HG02678 (cell line): ENCODE measurements around the gene PCDHB14.
"Not testable (repeated sequence)": the region's sequence is repeated elsewhere in the genome, so short reads cannot be mapped to it uniquely, and the experiment has no call there.

Experiments used
- ATAC-seq: cut with Tn5 transposase; IDR thresholded peaks from one replicate; pipeline ENCODE4 v1.9.1; 2021; ENCODE audit warnings: mild to moderate bottlenecking, moderate library complexity; ENCODE audit not compliant: unreplicated experiment

PCDHB14 gene

DNA sequence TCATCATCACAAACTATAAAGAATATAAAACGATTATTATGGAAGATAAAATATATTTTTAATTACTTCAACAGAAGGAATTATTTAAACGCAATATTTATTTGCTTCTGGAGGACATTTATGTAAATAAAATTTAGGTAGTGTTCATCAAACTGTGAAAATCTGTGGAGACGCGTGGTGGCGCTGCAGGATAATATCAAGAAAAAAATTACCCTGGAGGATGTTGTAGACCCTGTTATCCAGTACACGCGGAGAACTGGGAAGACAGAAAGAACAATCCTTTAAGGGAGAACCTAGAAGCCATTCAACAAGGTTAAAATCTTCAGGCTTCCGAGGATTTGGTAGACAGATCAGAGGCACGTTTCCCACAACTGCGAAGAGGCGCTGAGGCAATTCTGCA is 14.7 kb upstream of the PCDHB14 start, which contains the start of gene PCDHB12:
TSS of gene PCDHB12 (plus strand) at position 242 of the 400 bp plus-strand sequence. CDS start 189 bp downstream, outside the sequence.
- no peak for ATAC-seq

DNA sequence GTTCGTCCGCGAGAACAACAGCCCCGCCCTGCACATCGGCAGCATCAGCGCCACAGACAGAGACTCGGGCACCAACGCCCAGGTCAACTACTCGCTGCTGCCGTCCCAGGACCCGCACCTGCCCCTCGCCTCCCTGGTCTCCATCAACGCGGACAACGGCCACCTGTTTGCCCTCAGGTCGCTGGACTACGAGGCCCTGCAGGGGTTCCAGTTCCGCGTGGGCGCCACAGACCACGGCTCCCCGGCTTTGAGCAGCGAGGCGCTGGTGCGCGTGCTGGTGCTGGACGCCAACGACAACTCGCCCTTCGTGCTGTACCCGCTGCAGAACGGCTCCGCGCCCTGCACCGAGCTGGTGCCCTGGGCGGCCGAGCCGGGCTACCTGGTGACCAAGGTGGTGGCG is 12.9 kb upstream of the PCDHB14 start:
- ATAC-seq, result not testable (repeated sequence)

DNA sequence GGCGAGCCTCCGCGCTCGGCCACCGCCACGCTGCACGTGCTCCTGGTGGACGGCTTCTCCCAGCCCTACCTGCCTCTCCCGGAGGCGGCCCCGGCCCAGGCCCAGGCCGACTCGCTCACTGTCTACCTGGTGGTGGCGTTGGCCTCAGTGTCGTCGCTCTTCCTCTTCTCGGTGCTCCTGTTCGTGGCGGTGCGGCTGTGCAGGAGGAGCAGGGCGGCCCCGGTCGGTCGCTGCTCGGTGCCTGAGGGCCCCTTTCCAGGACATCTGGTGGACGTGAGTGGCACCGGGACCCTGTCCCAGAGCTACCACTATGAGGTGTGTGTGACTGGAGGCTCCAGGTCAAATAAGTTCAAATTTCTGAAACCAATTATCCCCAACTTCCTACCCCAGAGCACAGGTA is 12.3 kb upstream of the PCDHB14 start:
- ATAC-seq, result not testable (repeated sequence)

DNA sequence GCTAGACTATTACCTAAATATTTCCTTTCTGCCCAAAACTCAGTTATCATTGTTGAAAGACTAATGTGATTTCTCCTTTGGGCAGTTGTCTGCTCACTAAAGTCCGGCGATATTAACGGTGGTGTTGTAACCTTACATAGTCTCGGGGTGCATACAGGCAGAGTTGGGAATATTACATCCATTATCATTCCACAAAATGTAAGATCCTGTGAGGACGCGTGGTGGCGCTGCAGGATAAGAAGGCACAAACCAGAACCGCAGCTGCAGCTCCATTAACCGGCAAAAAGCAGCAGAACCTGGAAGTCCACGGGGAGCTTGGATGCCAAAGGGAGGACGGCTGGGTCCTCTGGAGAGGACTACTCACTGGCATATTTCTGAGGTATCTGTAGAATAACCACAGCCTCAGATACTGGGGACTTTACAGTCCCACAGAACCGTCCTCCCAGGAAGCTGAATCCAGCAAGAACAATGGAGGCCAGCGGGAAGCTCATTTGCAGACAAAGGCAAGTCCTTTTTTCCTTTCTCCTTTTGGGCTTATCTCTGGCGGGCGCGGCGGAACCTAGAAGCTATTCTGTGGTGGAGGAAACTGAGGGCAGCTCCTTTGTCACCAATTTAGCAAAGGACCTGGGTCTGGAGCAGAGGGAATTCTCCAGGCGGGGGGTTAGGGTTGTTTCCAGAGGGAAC is 9.3 kb upstream of the PCDHB14 start, which contains the start of gene PCDHB13:
TSS of gene PCDHB13 (plus strand) at position 264 of the 684 bp plus-strand sequence. CDS start at position 469, 205 bp downstream.
- not testable (repeated sequence) for ATAC-seq

DNA sequence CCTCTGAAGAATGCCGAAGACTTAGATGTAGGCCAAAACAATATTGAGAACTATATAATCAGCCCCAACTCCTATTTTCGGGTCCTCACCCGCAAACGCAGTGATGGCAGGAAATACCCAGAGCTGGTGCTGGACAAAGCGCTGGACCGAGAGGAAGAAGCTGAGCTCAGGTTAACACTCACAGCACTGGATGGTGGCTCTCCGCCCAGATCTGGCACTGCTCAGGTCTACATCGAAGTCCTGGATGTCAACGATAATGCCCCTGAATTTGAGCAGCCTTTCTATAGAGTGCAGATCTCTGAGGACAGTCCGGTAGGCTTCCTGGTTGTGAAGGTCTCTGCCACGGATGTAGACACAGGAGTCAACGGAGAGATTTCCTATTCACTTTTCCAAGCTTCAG is 8.6 kb upstream of the PCDHB14 start:
- ATAC-seq, result not testable (repeated sequence)

DNA sequence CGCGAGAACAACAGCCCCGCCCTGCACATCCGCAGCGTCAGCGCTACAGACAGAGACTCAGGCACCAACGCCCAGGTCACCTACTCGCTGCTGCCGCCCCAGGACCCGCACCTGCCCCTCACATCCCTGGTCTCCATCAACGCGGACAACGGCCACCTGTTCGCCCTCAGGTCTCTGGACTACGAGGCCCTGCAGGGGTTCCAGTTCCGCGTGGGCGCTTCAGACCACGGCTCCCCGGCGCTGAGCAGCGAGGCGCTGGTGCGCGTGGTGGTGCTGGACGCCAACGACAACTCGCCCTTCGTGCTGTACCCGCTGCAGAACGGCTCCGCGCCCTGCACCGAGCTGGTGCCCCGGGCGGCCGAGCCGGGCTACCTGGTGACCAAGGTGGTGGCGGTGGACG is 7.6 kb upstream of the PCDHB14 start:
- not testable (repeated sequence) for ATAC-seq

DNA sequence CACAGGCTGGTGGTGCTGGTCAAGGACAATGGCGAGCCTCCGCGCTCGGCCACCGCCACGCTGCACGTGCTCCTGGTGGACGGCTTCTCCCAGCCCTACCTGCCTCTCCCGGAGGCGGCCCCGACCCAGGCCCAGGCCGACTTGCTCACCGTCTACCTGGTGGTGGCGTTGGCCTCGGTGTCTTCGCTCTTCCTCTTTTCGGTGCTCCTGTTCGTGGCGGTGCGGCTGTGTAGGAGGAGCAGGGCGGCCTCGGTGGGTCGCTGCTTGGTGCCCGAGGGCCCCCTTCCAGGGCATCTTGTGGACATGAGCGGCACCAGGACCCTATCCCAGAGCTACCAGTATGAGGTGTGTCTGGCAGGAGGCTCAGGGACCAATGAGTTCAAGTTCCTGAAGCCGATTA is 7.1 kb upstream of the PCDHB14 start:
- not testable (repeated sequence) for ATAC-seq

DNA sequence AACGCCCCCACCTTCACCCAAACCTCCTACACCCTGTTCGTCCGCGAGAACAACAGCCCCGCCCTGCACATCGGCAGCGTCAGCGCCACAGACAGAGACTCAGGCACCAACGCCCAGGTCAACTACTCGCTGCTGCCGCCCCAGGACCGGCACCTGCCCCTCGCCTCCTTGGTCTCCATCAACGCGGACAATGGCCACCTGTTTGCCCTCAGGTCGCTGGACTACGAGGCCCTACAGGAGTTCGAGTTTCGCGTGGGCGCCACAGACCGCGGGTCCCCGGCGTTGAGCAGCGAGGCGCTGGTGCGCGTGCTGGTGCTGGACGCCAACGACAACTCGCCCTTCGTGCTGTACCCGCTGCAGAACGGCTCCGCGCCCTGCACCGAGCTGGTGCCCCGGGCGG is 1.7 kb downstream of the PCDHB14 start:
- ATAC-seq, result not testable (repeated sequence)

DNA sequence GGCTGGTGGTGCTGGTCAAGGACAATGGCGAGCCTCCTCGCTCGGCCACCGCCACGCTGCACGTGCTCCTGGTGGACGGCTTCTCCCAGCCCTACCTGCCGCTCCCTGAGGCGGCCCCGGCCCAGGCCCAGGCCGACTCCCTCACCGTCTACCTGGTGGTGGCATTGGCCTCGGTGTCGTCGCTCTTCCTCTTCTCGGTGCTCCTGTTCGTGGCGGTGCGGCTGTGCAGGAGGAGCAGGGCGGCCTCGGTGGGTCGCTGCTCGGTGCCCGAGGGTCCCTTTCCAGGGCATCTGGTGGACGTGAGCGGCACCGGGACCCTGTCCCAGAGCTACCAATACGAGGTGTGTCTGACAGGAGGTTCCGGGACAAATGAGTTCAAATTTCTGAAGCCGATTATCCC is 2.3 kb downstream of the PCDHB14 start:
- not testable (repeated sequence) for ATAC-seq

DNA sequence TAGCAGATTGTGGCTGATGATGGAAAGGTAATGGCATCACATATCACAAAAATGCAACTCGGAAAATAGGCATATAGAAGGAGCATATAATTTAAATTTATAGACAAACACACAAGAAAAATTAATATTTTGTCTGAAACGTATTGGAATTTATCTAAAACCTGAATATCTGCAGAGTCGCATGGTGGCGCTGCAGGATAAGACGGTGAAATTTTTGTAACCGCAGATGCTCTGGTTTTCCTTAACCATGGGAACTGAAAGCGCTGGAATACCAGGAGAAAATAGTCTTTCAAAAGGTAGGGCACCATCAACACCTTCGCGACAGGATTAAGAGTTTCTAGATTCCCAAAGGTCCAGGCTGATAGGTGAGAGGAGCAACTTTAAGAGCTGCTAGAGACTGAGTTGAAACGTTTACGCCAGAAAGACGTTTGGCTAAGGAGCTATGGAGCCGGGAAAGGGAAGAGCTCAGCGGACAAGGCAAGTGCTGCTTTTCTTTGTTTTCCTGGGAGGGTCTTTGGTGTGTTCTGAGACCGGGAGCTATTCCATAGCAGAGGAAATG is 11.0 kb downstream of the PCDHB14 start:
- no peak for ATAC-seq

DNA sequence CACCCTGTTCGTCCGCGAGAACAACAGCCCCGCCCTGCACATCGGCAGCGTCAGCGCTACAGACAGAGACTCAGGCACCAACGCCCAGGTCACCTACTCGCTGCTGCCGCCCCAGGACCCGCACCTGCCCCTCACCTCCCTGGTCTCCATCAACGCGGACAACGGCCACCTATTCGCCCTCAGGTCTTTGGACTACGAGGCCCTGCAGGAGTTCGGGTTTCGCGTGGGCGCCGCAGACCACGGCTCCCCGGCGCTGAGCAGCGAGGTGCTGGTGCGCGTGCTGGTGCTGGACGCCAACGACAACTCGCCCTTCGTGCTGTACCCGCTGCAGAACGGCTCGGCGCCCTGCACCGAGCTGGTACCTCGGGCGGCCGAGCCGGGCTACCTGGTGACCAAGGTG is 12.8 kb downstream of the PCDHB14 start:
- ATAC-seq, result not testable (repeated sequence)

DNA sequence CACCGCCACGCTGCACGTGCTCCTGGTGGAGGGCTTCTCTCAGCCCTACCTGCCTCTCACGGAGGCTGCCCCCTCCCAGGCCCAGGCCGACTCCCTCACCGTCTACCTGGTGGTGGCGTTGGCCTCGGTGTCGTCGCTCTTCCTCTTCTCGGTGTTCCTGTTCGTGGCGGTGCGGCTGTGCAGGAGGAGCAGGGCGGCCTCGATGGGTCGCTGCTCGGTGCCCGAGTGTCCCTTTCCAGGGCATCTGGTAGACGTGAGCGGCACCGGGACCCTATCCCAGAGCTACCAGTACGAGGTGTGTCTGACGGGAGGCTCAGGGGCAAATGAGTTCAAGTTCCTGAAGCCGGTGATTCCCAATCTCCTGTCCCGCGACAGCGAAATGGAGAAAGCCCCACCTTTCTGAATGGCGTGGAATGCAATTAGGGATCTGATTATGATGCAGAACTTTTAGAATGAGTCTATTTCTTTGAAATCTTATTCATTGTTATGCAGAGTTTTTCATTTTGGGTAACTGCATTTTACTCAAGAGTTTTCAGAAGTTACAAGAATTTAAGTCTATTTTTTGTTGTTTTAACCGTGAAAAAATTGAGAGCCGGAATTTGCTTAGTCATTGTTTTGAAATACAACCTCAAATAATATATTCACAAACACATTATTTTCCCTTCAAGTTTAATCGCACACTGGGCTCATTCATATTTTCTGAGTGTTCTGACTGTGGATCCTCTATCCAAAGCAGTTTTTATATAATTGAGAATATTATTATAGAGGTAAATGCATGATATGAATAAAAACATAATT is 13.6 kb downstream of the PCDHB14 start:
- ATAC-seq, result no peak

DNA sequence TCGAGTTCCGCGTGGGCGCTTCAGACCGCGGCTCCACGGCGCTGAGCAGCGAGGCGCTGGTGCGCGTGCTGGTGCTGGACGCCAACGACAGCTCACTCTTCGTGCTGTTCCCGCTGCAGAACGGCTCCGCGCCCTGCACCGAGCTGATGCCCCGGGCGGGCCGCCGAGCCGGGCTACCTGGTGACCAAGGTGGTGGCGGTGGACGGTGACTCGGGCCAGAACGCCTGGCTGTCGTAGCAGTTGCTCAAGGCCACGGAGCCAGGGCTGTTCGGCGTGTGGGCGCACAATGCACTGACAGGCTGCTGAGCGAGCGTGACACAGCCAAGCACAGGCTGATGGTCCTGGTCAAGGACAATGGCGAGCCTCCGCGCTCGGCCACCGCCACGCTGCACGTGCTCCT is 18.4 kb downstream of the PCDHB14 start:
- no peak for ATAC-seq

DNA sequence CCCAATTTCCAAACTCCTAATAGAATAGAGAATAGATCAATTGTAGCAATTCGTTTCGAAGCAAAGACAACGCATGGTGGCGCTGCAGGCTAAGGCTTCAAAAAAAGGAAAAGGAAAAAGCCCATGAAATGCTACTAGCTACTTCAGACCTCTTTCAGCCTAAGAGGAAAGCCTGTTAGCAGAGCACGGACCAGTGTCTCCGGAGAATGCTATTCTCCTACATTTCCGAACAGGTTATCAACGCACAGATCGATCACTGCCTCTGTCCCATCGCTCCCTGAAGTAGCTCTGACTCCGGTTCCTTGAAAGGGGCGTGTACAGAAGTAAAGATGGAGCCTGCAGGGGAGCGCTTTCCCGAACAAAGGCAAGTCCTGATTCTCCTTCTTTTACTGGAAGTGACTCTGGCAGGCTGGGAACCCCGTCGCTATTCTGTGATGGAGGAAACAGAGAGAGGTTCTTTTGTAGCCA is 22.1 kb downstream of the PCDHB14 start, which contains the start of gene PCDHB15:
TSS of gene PCDHB15 (plus strand) at position 146 of the 468 bp plus-strand sequence. CDS start at position 330, 184 bp downstream.
- ATAC-seq, result no peak

DNA sequence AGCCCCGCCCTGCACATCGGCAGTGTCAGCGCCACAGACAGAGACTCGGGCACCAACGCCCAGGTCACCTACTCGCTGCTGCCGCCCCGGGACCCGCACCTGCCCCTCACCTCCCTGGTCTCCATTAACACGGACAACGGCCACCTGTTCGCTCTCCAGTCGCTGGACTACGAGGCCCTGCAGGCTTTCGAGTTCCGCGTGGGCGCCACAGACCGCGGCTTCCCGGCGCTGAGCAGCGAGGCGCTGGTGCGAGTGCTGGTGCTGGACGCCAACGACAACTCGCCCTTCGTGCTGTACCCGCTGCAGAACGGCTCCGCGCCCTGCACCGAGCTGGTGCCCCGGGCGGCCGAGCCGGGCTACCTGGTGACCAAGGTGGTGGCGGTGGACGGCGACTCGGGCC is 23.8 kb downstream of the PCDHB14 start:
- not testable (repeated sequence) for ATAC-seq

DNA sequence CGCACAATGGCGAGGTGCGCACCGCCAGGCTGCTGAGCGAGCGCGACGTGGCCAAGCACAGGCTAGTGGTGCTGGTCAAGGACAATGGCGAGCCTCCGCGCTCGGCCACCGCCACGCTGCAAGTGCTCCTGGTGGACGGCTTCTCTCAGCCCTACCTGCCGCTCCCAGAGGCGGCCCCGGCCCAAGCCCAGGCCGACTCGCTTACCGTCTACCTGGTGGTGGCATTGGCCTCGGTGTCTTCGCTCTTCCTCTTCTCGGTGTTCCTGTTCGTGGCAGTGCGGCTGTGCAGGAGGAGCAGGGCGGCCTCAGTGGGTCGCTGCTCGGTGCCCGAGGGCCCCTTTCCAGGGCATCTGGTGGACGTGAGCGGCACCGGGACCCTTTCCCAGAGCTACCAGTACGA is 24.3 kb downstream of the PCDHB14 start:
- not testable (repeated sequence) for ATAC-seq

DNA sequence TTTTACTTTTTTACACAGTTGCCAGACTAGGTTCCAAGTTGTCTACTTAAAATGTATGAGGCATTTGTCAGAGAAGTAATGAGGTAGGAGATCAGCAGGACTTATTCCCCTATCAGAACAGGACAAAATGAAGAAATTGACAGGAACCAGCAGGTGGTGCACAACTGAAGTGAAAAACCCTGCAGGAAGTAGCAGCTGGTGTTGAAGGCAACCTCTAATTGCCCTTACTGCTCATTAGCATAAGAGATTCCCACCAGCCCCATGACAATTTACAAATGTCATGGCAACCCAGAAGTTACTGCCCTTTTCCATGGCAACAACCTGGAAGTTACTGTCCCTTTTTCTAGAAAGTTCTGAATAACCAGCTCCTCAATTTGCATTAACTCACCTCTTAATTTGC is 27.4 kb downstream of the PCDHB14 start:
- ATAC-seq, result no peak

DNA sequence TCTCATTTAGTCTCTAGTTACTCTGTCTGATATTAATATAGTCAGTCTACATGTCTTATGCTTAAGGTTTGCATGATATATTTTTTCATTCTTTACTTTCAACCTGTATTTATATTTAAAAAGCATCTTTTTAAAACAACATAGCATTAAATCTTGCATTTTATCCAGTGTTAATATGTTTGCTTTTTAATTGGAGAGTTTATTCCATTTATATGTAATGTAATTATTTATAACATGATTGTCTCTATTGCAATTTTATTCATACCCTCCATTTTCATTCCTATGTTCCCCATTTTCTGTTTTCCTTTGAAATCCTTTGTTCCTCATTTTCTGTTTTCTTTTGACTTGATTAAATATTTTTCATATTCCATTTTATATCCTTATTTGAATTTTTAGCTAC is 35.3 kb downstream of the PCDHB14 start:
- no peak for ATAC-seq

DNA sequence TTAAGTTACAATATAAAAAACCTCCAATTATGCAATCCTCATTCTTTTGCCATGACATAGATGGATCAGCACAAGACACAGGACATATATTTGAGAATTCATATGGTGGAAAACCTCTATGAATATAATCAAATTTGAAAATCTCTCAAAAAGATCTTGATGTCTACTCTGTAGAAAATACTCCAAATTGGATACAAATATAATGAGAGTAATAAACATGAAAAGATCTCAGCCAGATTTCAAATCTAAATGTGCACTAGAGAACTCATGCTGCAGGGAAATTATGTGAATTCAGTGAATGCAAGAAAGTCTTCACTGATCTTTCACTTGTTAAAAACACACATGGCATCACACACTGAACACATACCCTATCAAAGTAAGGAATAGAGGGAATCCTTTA is 35.8 kb downstream of the PCDHB14 start:
- no peak for ATAC-seq

DNA sequence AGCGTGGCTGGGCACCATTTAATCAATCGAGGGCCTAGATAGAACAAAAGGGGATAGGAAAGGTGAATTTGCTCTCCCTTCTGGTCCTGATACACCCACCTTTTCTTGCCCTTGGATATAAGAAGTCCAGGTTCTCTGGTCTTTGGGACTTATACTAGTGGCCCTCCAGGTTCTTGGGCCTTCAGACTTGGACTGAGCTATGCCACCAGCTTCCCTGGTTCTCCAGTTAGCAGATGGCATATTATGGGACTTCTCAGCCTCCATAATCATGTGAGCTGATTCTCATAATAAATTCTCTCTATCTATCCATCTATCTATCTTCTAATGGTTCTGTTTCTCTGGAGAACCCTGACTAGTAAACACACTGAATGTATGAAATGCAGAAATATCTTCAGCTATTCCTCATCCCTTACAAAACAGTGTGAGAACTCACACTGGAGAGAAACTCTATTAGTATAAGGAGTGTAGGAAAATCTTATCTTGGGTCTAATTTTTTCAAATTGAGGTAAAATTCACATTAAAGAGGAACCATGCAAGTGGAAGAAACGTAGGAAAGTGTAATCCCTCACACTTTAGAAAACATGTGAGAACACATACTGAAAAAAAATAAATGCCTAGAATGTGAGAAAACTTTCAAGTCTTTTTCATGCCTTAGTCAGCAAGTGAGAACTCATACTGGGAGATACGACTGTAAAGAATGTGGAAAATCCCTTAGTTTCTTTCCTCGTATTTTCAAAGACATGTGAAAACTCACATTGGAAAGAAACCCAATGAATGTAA is 37.5 kb downstream of the PCDHB14 start:
- ATAC-seq, result no peak

DNA sequence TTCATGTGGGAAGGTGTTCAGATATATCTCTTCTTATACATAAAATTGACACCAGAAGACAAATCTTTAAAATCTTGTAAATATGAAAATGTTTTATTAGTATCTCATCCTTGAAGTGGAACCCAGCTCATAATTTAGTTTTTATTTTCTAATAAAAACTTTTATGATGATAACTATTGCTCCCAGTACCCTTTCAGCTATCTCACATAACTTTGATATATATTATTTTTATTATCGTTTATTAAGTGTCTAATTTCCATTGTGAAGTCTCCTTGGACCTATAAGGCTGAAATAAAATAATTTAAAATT is 38.0 kb downstream of the PCDHB14 start:
- no peak for ATAC-seq
